Smooth muscle cell (in vitro differentiated cells): Measurements from ENCODE around the gene CXCL8. TPM values are rescaled to one million over a fixed set of nuclear protein-coding genes. Genes with fewer than 3 reads are reported as not detected.

Source experiments
- DNase-seq: peaks from one replicate; lab custom pipeline; 2025; ENCODE audit not compliant: unreplicated experiment; lab: John Stamatoyannopoulos, UW
- H2AFZ ChIP-seq: fragments of 200-600 bp; sonication (generic); 2 replicates; pipeline ENCODE4 v1.6.0; 2016; ENCODE audit warnings: antibody characterized with exemption, low read depth, mild to moderate bottlenecking
- H3F3A ChIP-seq: fragments of 200-600 bp; sonication (generic); 2 replicates; pipeline ENCODE4 v1.6.0; 2017; ENCODE audit warnings: antibody characterized with exemption, low read depth
- H3K27ac ChIP-seq: fragments of 200-600 bp; sonication (generic); 2 replicates; pipeline ENCODE4 v1.5.1; 2016; ENCODE audit warnings: low read depth, mild to moderate bottlenecking
- H3K27me3 ChIP-seq: fragments of 200-600 bp; sonication (generic); 2 replicates; pipeline ENCODE4 v1.6.1; 2016; ENCODE audit warnings: low read depth, mild to moderate bottlenecking
- H3K36me3 ChIP-seq: fragments of 200-600 bp; sonication (generic); 2 replicates; pipeline ENCODE4 v1.5.1; 2016; ENCODE audit warnings: low read depth
- H3K4me1 ChIP-seq: fragments of 200-600 bp; sonication (generic); 2 replicates; pipeline ENCODE4 v1.5.1; 2016; ENCODE audit warnings: low read depth
- H3K4me2 ChIP-seq: fragments of 200-600 bp; sonication (generic); 2 replicates; pipeline ENCODE4 v1.6.0; 2016; ENCODE audit warnings: mild to moderate bottlenecking
- H3K4me3 ChIP-seq: fragments of 200-600 bp; sonication (generic); 2 replicates; pipeline ENCODE4 v1.5.1; 2016; ENCODE audit warnings: mild to moderate bottlenecking
- H3K79me2 ChIP-seq: fragments of 200-600 bp; sonication (generic); 2 replicates; pipeline ENCODE4 v1.6.0; 2016; ENCODE audit warnings: low read depth, mild to moderate bottlenecking
- H3K9ac ChIP-seq: fragments of 200-600 bp; sonication (generic); 2 replicates; pipeline ENCODE4 v1.6.0; 2016; ENCODE audit warnings: low read depth
- H3K9me3 ChIP-seq: fragments of 200-600 bp; sonication (generic); replicated peaks from 2 replicates; pipeline ENCODE4 v1.5.1; 2016; ENCODE audit warnings: low read depth
- H4K20me1 ChIP-seq: fragments of 200-600 bp; sonication (generic); 2 replicates; pipeline ENCODE4 v1.6.0; 2016; ENCODE audit warnings: low read depth
- WGBS: methylation state at CpG from one replicate; pipeline ENCODE4 v1.1.7; 2016; ENCODE audit warnings: low lambda C conversion rate; 5-methylcytosine and 5-hydroxymethylcytosine counted together
- polyA plus RNA-seq: library from polyadenylated mRNA; unstranded; fragments of >200 nt; fragmentation: Nextera tagmentation; extraction: Ambion mirVana; gene quantifications from 2 replicates; pipeline ENCODE4 v1.2.1, GENCODE V29; 2016
- total RNA-seq: library from RNA; depleted of rRNA; stranded (reverse); fragments of >200 nt; gene quantifications from 2 replicates; pipeline ENCODE4 v1.2.3, GENCODE V29; 2014
- TF ChIP-seq, protein P1 (sequence below): fragments of 200-600 bp; sonication (generic); IDR thresholded peaks from 2 replicates; pipeline ENCODE4 v1.5.1; 2017; ENCODE audit warnings: borderline replicate concordance, mild to moderate bottlenecking, antibody characterized with exemption; ENCODE audit not compliant: insufficient read depth, poor library complexity, severe bottlenecking

Gene CXCL8
- total and polyA plus RNA-seq, 2 experiments from 2014 or later: 8.7 to 37.9 TPM

DNA sequence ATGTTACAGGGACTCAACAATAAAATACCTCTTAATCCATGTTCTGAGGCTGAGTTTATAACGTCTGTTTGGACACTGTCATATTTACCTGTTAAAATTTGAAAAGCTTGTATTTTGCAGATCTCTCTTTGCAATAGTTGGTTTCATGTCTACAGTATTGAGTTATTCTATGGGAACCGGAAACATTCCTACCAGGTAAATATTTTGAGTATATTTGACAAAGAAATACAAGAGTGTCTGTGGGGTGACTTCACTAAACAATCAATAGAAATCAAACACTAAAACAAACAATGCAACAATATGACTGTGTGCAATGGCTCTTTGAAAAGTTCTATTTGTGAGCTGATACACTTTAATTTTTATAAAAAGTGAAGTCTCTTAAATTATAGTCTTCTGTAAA is 47.7 kb upstream of the CXCL8 start:
- Histone ChIP-seq H3F3A (no peaks in the 10 kb centered on the region), H3K27ac (no peak overlapping the region), H3K4me2 (peak overlapping the region; percentile 15), H3K9ac (no peak overlapping the region), H3K79me2 (no peaks in the 10 kb centered on the region), H3K9me3 (no peaks in the 10 kb centered on the region), H3K36me3 (no peaks in the 10 kb centered on the region), H3K4me3 (no peak overlapping the region), H4K20me1 (no peaks in the 10 kb centered on the region), H3K27me3 (no peaks in the 10 kb centered on the region), H2AFZ (no peak overlapping the region), H3K4me1 (no peaks in the 10 kb centered on the region)
- WGBS: 90% methylated on average over 2 of the region's 2 CpGs
- no peak for DNase-seq
- TF ChIP-seq, protein P1, sequence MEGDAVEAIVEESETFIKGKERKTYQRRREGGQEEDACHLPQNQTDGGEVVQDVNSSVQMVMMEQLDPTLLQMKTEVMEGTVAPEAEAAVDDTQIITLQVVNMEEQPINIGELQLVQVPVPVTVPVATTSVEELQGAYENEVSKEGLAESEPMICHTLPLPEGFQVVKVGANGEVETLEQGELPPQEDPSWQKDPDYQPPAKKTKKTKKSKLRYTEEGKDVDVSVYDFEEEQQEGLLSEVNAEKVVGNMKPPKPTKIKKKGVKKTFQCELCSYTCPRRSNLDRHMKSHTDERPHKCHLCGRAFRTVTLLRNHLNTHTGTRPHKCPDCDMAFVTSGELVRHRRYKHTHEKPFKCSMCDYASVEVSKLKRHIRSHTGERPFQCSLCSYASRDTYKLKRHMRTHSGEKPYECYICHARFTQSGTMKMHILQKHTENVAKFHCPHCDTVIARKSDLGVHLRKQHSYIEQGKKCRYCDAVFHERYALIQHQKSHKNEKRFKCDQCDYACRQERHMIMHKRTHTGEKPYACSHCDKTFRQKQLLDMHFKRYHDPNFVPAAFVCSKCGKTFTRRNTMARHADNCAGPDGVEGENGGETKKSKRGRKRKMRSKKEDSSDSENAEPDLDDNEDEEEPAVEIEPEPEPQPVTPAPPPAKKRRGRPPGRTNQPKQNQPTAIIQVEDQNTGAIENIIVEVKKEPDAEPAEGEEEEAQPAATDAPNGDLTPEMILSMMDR: no peak

DNA sequence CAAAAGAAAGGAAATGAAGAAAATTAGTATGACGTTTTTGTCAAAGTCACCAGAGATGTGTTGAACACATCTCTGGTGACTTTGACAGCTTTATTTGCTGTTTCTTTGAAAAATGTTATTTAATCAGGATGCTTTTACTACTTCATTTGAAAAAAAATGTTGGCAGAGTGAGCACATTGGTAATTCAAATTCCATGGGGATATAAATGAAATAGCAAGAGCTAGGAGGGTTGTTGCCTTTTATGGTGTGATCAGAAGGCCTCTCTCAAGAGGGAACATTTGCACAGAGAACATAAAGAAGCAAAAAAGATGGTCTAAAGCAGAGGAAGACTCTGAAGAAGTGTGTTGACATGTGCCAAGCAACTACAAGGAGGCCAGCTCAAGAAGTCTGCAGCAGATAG is 46.6 kb upstream of the CXCL8 start:
- TF ChIP-seq, protein P1: no peak
- WGBS: 68% methylated on average over 1 of the region's 1 CpG
- no peak for DNase-seq
- Histone ChIP-seq H3K27me3 (no peaks in the 10 kb centered on the region), H3F3A (no peaks in the 10 kb centered on the region), H4K20me1 (no peaks in the 10 kb centered on the region), H3K4me3 (no peak overlapping the region), H3K36me3 (no peaks in the 10 kb centered on the region), H3K9me3 (no peaks in the 10 kb centered on the region), H2AFZ (no peak overlapping the region), H3K4me2 (no peak overlapping the region), H3K9ac (no peak overlapping the region), H3K79me2 (no peaks in the 10 kb centered on the region), H3K27ac (no peak overlapping the region), H3K4me1 (no peaks in the 10 kb centered on the region)

DNA sequence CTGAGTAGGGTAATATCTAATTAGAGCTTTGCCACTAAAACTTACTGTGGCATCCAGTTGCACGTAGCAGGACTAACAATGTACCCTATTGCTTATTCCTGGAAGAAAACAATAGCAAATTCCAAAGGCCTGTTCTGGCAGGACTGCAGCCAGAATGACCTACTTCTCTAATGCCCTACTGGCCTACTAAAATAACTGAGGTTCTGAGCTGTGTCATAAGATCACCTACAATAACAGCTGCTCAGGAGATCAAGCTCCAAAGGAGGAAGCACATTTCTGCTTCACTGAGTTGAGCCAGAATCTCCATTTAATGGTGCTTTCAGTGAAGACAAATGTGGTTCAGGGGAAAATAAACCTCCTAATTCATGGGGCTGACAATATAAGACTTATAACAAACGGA is 42.2 kb upstream of the CXCL8 start:
- no peaks in the 10 kb centered on the region for H4K20me1 ChIP-seq
- no peak for DNase-seq
- H3K27me3 ChIP-seq: no peaks in the 10 kb centered on the region
- H3K9ac ChIP-seq: no peak overlapping the region
- no peaks in the 10 kb centered on the region for H3K9me3 ChIP-seq
- H3K79me2 ChIP-seq: no peaks in the 10 kb centered on the region
- no peak overlapping the region for H3K4me3 ChIP-seq
- no peak overlapping the region for H3K4me2 ChIP-seq
- no peaks in the 10 kb centered on the region for H3K4me1 ChIP-seq
- no peaks in the 10 kb centered on the region for H3K36me3 ChIP-seq
- H2AFZ ChIP-seq: no peak overlapping the region
- TF ChIP-seq, protein P1: no peak
- no peaks in the 10 kb centered on the region for H3F3A ChIP-seq
- H3K27ac ChIP-seq: no peak overlapping the region
- WGBS: 79% methylated on average over 2 of the region's 2 CpGs

DNA sequence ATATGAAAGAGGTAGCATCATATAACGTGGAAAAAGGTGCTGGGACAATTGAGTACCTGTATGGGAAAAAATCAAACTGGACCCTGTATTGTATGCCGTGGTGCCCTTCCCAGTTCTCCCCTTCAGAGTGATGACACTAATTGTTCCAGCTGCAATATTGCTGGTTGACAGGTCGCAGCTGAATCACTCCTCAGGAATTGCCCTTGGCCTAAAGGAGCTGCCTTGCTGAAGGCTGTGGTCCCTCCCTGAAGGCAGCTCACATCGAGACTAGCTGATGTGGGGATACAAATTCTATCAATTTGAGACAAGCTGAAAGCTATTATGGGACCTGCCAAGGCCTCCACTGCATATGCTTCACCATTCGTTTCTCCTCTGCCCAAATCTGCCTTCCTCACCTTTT is 39.3 kb upstream of the CXCL8 start:
- TF ChIP-seq, protein P1: no peak
- H3K27me3 ChIP-seq: no peaks in the 10 kb centered on the region
- H3K4me2 ChIP-seq: peak overlapping the region; percentile 28
- H3K4me3 ChIP-seq: no peak overlapping the region
- H2AFZ ChIP-seq: no peak overlapping the region
- no peaks in the 10 kb centered on the region for H3K79me2 ChIP-seq
- no peaks in the 10 kb centered on the region for H3K36me3 ChIP-seq
- H4K20me1 ChIP-seq: no peaks in the 10 kb centered on the region
- WGBS: 71% methylated on average over 5 of the region's 5 CpGs
- no peak overlapping the region for H3K9ac ChIP-seq
- no peak for DNase-seq
- no peak overlapping the region for H3K27ac ChIP-seq
- H3K4me1 ChIP-seq: peaks cover 8% of the 10 kb centered on the region
- no peaks in the 10 kb centered on the region for H3K9me3 ChIP-seq
- no peaks in the 10 kb centered on the region for H3F3A ChIP-seq
